Heart left ventricle (tissue), 16 donors: ENCODE data around the gene ZEB2. TPM values are rescaled to one million over a fixed set of nuclear protein-coding genes. Genes with fewer than 3 reads are reported as not detected.
"Not testable (repeated sequence)": the region's sequence is repeated elsewhere in the genome, so short reads cannot be mapped to it uniquely, and the experiment has no call there.

Experiments
- ATAC-seq, 4 donors: fragments of 200-7000 bp; cut with Tn5 transposase; one replicate each; pipeline ENCODE4 v1.9.1; 2020 to 2022; ENCODE audit warnings: moderate library complexity in 4 of 4, mild to moderate bottlenecking in 3 of 4, moderate number of reproducible peaks in 1 of 4
- DNase-seq, 5 donors: peaks; one replicate each; pipeline ENCODE4 v3.0.0-alpha.2; 2020
- H3K27ac ChIP-seq, 12 donors: fragments of 200-600 bp; sonication (generic) in 4 of 12; one replicate each; pipeline versions ENCODE4 v1.5.0 to v1.8.0; 2016 to 2022; ENCODE audit warnings: mild to moderate bottlenecking in 2 of 12
- H3K27me3 ChIP-seq, 9 donors: fragments of 200-600 bp; sonication (generic) in 2 of 9; one replicate each; pipeline versions ENCODE4 v1.5.1 to v1.8.0; 2016 to 2022; ENCODE audit warnings: mild to moderate bottlenecking in 3 of 9
- H3K36me3 ChIP-seq, 9 donors: fragments of 200-600 bp; sonication (generic) in 2 of 9; one replicate each; pipeline versions ENCODE4 v1.5.0 to v1.8.0; 2018 to 2022; ENCODE audit warnings: mild to moderate bottlenecking in 2 of 9
- H3K4me1 ChIP-seq, 12 donors: fragments of 200-600 bp; sonication (generic) in 4 of 12; one replicate each; pipeline versions ENCODE4 v1.5.0 to v1.8.0; 2016 to 2022; ENCODE audit warnings: mild to moderate bottlenecking in 3 of 12
- H3K4me3 ChIP-seq, 12 donors: fragments of 200-600 bp; sonication (generic) in 4 of 12; one replicate each; pipeline versions ENCODE4 v1.5.0 to v1.8.0; 2017 to 2022; ENCODE audit warnings: mild to moderate bottlenecking in 9 of 12, moderate library complexity in 4 of 12
- H3K9me3 ChIP-seq, 12 donors: fragments of 200-600 bp; sonication (generic) in 4 of 12; one replicate each; pipeline versions ENCODE4 v1.5.0 to v1.8.0; 2016 to 2022; ENCODE audit warnings: mild to moderate bottlenecking in 1 of 12
- CTCF ChIP-seq, 12 donors: fragments of 200-600 bp; sonication (generic) in 4 of 12; IDR thresholded peaks; one replicate each; pipeline versions ENCODE4 v1.5.0 to v1.8.0; 2018 to 2022; ENCODE audit warnings: antibody characterized with exemption in 12 of 12, mild to moderate bottlenecking in 5 of 12
- POLR2A ChIP-seq, 2 donors: fragments of 450-650 bp; IDR thresholded peaks; one replicate each; pipeline ENCODE4 v1.6.1; 2017; ENCODE audit warnings: antibody characterized with exemption in 2 of 2, mild to moderate bottlenecking in 2 of 2, moderate library complexity in 2 of 2
- WGBS, 4 donors: extraction: QIAGEN DNeasy Blood & Tissue Kit in 2 of 4; methylation state at CpG; one replicate each; pipeline versions ENCODE4 v1.1.5 to v1.1.7; 2013 to 2018; 5-methylcytosine and 5-hydroxymethylcytosine counted together
- intact Hi-C, 10 donors: fragments of 100-400 bp; cut with DNase I; formaldehyde crosslinking; loops; one replicate each; pipeline versions ENCODE4 v1.11.1 to v1.14.2; 2022
- polyA plus RNA-seq, 2 donors: library from polyadenylated mRNA; stranded (reverse); fragments of 200-250 nt; gene quantifications; one replicate each; pipeline ENCODE4 v1.2.3, GENCODE V29; 2013
- total RNA-seq, 9 donors: library from RNA; depleted of rRNA in 2 of 9; stranded (reverse); fragments of >200 nt in 2 of 9; fragmentation: NEBNext Ultra II Directional in 3 of 9; extraction: Animal tissue kit (Norgen Biotek cat#: 25700) in 3 of 9; gene quantifications; one replicate each; pipeline versions ENCODE4 v1.1.0 to v1.2.4, GENCODE V29; 2016 to 2023
- donor health status: ischemic (EF 13 %, LVEDD 7.1; RV severe dilation, severe dysfunction).
- donor health status: healthy with polysubstance abuse.
- donor health status: DM: no; HTN: yes; CAD: no.
- donor health status: DM: no; HTN: no; CAD: no.
- donor health status: ischemic (EF 25% LVEDD 6.9; RV normal size, moderate dysfunction).
- donor health status: ischemic (EF 25% LVEDD 5.7; RV mildly dilated, moderate dysfunction).
- donor health status: healthy.
- donor health status: DM: yes; HTN: yes; CAD: no.
- donor health status: ischemic (EF 35%, LVEDD 5.7; RV mildly dilated, moderate dysfunction).
- donor health status: nonischemic (EF 11% LVEDD 7.7; RV severe dilation, severe dysfunction).
- donor health status: DM: yes; HTN: yes; CAD: no.
- donor health status: PGD.
- donor health status: ischemic (EF 29% LVEDD 5.4; RV normal size, mild dysfunction).
- donor health status: nonischemic (EF 23%, LVEDD 6.1; RV moderate dilation, normal function).

The ZEB2 gene
- total and polyA plus RNA-seq, 11 donors: 23.1 to 168 (median 82.4) TPM

GRCh38 chr2:144370937-144371584, 148.9 kb downstream of the ZEB2 start:
- DNase-seq (no peak), ATAC-seq (no peak)
- peaks cover 0 to 49% (median 6%) of the 10 kb centered on the region in 12 donors for H3K4me1 ChIP-seq
- intact Hi-C loops: no loop called here
- no peak overlapping the region for H3K4me3 ChIP-seq
- WGBS, 4 donors: 38 to 42% (median 40%) methylated on average over 4 of the region's 4 CpGs
- H3K27me3 ChIP-seq: no peaks in the 10 kb centered on the region
- no peaks in the 10 kb centered on the region for H3K36me3 ChIP-seq
- no peaks in the 10 kb centered on the region for H3K9me3 ChIP-seq
- H3K27ac ChIP-seq: no peak overlapping the region
- no peak for TF ChIP-seq POLR2A (IDR thresholded peaks at IDR 0.05)
- no peak for TF ChIP-seq CTCF (IDR thresholded peaks at IDR 0.05)

- no peaks in the 10 kb centered on the region for H3K9me3 ChIP-seq
- H3K27ac ChIP-seq: no peak overlapping the region
- H3K4me3 ChIP-seq: no peak overlapping the region
- intact Hi-C loops: no loop called here
- no peaks in the 10 kb centered on the region for H3K36me3 ChIP-seq
- no peak for DNase-seq
- H3K4me1 ChIP-seq: peaks cover 0 to 44% (median 6%) of the 10 kb centered on the region in 12 donors
- no peak for TF ChIP-seq CTCF (IDR thresholded peaks at IDR 0.05)
- no peak for TF ChIP-seq POLR2A (IDR thresholded peaks at IDR 0.05)
- ATAC-seq: no peak
- no peaks in the 10 kb centered on the region for H3K27me3 ChIP-seq
Measured at GRCh38 chr2:144369416-144369815, 150.5 kb downstream of the ZEB2 start.

GRCh38 chr2:144366825-144367429, 153.0 kb downstream of the ZEB2 start:
- no peaks in the 10 kb centered on the region for H3K36me3 ChIP-seq
- ATAC-seq: no peak
- H3K9me3 ChIP-seq: no peaks in the 10 kb centered on the region
- H3K27ac ChIP-seq: no peak overlapping the region
- H3K4me1 ChIP-seq: peaks cover 0 to 20% (median 4%) of the 10 kb centered on the region in 12 donors
- 93 to 94% (median 94%) methylated on average over 3 of the region's 3 CpGs for WGBS, 4 donors
- intact Hi-C loops: no loop called here
- no peaks in the 10 kb centered on the region for H3K27me3 ChIP-seq
- TF ChIP-seq POLR2A (IDR thresholded peaks at IDR 0.05) (no peak), CTCF (IDR thresholded peaks at IDR 0.05) (no peak)
- H3K4me3 ChIP-seq: no peak overlapping the region
- DNase-seq: no peak

- H3K36me3 ChIP-seq: no peaks in the 10 kb centered on the region
- intact Hi-C loops: no loop called here
- WGBS, 4 donors: 69 to 83% (median 81%) methylated on average over 4 of the region's 4 CpGs
- no peak overlapping the region for H3K4me3 ChIP-seq
- no peaks in the 10 kb centered on the region for H3K27me3 ChIP-seq
- no peak for ATAC-seq
- no peak for DNase-seq
- no peak overlapping the region for H3K27ac ChIP-seq
- no peaks in the 10 kb centered on the region for H3K9me3 ChIP-seq
- TF ChIP-seq POLR2A (IDR thresholded peaks at IDR 0.05): no peak
- no peak for TF ChIP-seq CTCF (IDR thresholded peaks at IDR 0.05)
- H3K4me1 ChIP-seq: peaks cover 0 to 2% (median 0%) of the 10 kb centered on the region in 12 donors
Measured at GRCh38 chr2:144364944-144365738, 154.8 kb downstream of the ZEB2 start.

GRCh38 chr2:144364247-144364646, 155.7 kb downstream of the ZEB2 start:
- H3K4me1 ChIP-seq, H3K36me3 ChIP-seq, DNase-seq, intact Hi-C loops, H3K27ac ChIP-seq, H3K27me3 ChIP-seq, ATAC-seq, H3K4me3 ChIP-seq, H3K9me3 ChIP-seq: not testable (repeated sequence)
- WGBS, 4 donors: 82 to 90% (median 86%) methylated on average over 7 of the region's 7 CpGs
